Subcutaneous abdominal adipose tissue (tissue), 5 donors: Measurements from ENCODE around the gene CCT5.

Source experiments
- H3K27ac ChIP-seq: one replicate; pipeline ENCODE4 v1.7.0; 2013; ENCODE audit warnings: low read depth, mild to moderate bottlenecking, inconsistent platforms, low read length, moderate library complexity
- H3K27me3 ChIP-seq, 5 donors: one replicate each; pipeline ENCODE4 v1.7.0; 2013; ENCODE audit warnings: low read length in 5 of 5, inconsistent platforms in 1 of 5; ENCODE audit not compliant: control insufficient read depth in 5 of 5, insufficient read depth in 4 of 5
- H3K36me3 ChIP-seq, 5 donors: one replicate each; pipeline ENCODE4 v1.7.0; 2013; ENCODE audit warnings: low read length in 5 of 5; ENCODE audit not compliant: control insufficient read depth in 5 of 5, insufficient read depth in 5 of 5
- H3K4me1 ChIP-seq, 5 donors: one replicate each; pipeline ENCODE4 v1.7.0; 2013; ENCODE audit warnings: low read length in 5 of 5, mild to moderate bottlenecking in 3 of 5, moderate library complexity in 1 of 5; ENCODE audit not compliant: control insufficient read depth in 5 of 5, insufficient read depth in 5 of 5
- H3K4me3 ChIP-seq, 5 donors: one replicate each; pipeline ENCODE4 v1.7.0; 2013; ENCODE audit warnings: low read length in 5 of 5, low read depth in 1 of 5
- H3K9ac ChIP-seq, 5 donors: one replicate each; pipeline ENCODE4 v1.7.0; 2013; ENCODE audit warnings: low read length in 5 of 5, mild to moderate bottlenecking in 4 of 5, moderate library complexity in 3 of 5
- H3K9me3 ChIP-seq, 5 donors: one replicate each; pipeline ENCODE4 v1.7.0; 2013; ENCODE audit warnings: low read length in 5 of 5; ENCODE audit not compliant: control insufficient read depth in 5 of 5
- donor health status: healthy.
- donor health status: healthy.
- donor health status: healthy.
- donor health status: healthy.
- donor health status: healthy.

Gene CCT5

DNA sequence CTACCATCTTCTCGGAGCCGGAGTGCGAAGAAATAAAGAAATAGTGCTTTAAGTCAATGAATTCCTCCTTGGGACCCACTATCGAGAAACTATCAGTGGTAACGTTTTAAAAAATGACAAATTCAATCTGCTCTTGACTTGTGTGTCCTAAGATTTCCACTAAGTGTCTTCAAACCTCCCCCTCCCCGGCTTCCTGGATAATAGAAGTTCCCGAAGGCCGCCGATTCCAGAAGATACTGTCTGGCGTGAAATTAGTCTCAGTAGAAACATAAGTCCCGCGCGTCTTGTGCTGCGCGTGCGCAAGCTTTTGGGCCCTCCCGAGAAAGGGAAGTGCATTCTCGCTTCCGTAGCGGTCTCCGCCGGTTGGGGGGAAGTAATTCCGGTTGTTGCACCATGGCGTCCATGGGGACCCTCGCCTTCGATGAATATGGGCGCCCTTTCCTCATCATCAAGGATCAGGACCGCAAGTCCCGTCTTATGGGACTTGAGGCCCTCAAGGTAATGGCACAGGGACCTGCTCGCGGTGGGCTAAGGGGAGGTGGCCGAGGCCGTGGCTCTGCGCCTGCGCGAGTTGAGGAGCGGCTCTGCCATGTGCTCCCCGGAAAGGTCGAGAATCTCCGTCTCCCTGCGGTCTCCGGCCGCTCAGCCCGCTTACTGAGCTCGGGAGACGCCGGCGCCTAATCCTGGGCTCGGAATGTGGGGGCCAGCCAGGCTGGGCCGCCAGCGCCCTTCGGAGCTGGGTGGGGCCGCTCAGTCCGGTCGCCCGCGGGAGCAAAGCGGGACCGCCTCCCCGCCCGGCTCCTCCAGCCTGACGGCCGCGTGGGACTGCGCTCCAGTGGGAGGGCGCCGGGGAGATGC lies at the start of gene CCT5:
CCT5 (plus strand) TSS at position 333 of the 858 bp plus-strand sequence; CDS start at position 394, 61 bp downstream.
- H3K36me3 ChIP-seq = peaks cover 9 to 12% (median 11%) of the 10 kb centered on the region in 5 donors
- peak within 1 kb of the TSS; percentile 90 to 98 (median 98) for H3K4me3 ChIP-seq
- peak within 1 kb of the TSS; percentile 91 to 99 (median 97) for H3K9ac ChIP-seq
- H3K27me3 ChIP-seq = no peaks in the 10 kb centered on the region
- peak within 1 kb of the TSS; percentile 94 for H3K27ac ChIP-seq
- peaks cover 7 to 38% (median 31%) of the 10 kb centered on the region in 5 donors for H3K4me1 ChIP-seq
- H3K9me3 ChIP-seq = no peaks in the 10 kb centered on the region

DNA sequence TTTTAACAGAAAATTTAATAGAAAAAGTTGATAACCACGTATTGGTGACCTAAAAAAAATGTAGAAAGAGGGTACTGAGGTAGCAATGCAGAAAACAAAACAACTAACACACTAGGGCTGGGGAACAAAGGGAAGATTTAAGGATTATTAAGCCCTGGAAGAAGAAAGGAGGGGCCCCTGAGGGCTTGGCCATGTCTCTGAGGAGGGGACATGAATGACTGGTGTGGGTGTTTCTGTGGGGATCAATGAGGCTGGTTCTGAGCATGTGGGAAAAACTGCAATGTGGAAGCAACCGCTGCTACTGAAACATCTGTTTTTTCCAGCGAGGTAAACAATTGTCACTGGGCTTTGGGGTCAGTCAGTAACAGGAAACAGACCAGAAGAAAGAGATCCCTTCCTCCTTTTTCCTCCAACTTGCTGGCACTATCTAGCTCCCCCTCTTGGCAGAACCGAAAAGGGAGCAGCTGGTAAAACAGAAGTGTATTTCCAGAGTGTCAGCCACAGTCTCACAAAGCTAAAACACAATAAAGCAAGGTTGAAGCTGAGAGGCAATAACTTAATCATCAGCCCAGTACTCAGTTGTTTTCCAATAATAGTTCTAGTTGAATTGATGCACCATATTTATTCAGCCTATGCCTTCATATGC lies 48.7 kb upstream of the CCT5 start:
- no peaks in the 10 kb centered on the region for H3K36me3 ChIP-seq
- H3K27ac ChIP-seq = no peak overlapping the region
- H3K4me1 ChIP-seq = no peaks in the 10 kb centered on the region
- no peak overlapping the region for H3K4me3 ChIP-seq
- H3K9ac ChIP-seq = no peak overlapping the region
- peaks cover 7 to 18% (median 10%) of the 10 kb centered on the region in 5 donors for H3K9me3 ChIP-seq
- H3K27me3 ChIP-seq = no peaks in the 10 kb centered on the region

DNA sequence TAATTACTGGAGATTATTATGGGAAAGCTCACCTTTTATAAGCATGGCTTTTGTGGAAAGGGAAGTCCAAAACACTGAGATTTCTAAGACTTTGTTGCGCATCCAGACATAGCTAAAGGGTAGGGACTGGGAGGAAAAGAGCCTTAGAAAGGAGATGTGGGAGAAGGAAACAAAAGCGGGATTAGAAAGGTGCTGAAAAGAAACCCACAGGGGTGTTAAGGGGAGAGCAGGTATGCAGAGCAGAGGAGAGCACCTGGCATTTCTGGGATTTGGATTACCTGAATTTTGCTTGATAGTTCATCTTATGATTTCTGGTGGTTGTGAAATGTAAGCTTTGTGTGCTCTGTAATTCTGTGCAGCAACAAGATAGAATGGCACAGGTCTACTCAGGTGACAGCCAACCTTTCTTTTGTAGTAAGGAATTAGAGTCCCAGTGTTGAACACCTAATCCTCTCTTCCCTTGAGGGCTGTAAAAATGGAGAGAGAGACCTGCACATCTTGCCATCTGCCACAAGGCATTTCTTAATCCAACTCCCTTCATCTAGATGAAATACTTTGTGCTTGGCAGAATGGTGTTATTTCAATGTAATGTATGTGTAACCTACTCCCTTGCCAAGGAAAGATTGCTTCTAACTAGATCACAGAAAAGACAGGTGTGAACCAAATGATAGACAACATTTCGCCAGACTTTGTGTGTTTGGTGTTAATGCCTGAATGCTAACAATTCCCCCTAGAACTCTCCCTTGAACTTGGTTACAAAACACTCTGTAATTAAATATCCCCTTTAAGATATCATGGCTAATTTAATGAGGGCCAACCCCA lies 47.8 kb upstream of the CCT5 start:
- no peaks in the 10 kb centered on the region for H3K4me1 ChIP-seq
- no peaks in the 10 kb centered on the region for H3K27me3 ChIP-seq
- H3K27ac ChIP-seq = no peak overlapping the region
- no peak overlapping the region for H3K9ac ChIP-seq
- H3K9me3 ChIP-seq = peaks cover 6 to 12% (median 7%) of the 10 kb centered on the region in 5 donors
- H3K4me3 ChIP-seq = no peak overlapping the region
- no peaks in the 10 kb centered on the region for H3K36me3 ChIP-seq

DNA sequence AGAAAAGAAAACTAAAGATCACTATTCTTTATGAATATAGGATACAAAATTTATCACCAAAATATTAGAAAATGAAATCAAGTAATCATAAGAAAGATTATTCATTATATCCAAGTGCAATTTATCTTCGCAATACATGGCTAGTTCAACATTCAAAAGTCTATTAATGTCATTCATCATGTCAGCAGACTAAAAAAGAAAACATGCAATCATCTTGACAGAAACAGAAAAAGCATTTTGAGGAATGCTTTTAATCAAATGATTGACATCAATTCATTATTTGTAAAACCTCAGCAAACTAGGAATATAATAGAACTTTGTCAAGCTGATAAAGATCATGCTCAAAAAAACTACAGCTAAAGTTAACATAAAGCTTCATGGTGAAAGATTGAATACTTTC lies 41.1 kb upstream of the CCT5 start:
- H3K27ac ChIP-seq = no peak overlapping the region
- no peaks in the 10 kb centered on the region for H3K36me3 ChIP-seq
- H3K9me3 ChIP-seq = no peaks in the 10 kb centered on the region
- H3K4me1 ChIP-seq = no peaks in the 10 kb centered on the region
- H3K4me3 ChIP-seq = no peak overlapping the region
- H3K27me3 ChIP-seq = no peaks in the 10 kb centered on the region
- no peak overlapping the region for H3K9ac ChIP-seq

DNA sequence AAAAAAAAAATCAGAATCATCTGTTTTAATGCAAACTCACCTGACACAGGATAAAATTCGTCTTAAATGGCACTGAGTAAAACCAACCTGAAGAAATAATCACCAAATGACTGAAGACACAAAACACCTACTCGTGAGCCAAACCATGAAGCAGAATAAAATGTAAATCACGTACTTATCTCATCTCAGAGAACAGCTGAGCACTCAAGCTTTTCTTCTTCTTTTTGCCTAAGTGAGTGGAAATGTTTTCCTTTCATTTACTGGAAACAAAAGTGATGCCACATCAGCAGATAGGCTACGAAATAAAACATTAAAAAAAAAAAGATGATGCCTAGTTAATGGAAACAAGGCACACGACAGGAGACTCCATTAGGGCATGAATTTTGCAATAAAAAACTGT lies 36.8 kb upstream of the CCT5 start:
- H3K36me3 ChIP-seq = no peaks in the 10 kb centered on the region
- no peaks in the 10 kb centered on the region for H3K27me3 ChIP-seq
- H3K9ac ChIP-seq = no peak overlapping the region
- no peaks in the 10 kb centered on the region for H3K9me3 ChIP-seq
- H3K4me1 ChIP-seq = no peaks in the 10 kb centered on the region
- no peak overlapping the region for H3K27ac ChIP-seq
- no peak overlapping the region for H3K4me3 ChIP-seq

DNA sequence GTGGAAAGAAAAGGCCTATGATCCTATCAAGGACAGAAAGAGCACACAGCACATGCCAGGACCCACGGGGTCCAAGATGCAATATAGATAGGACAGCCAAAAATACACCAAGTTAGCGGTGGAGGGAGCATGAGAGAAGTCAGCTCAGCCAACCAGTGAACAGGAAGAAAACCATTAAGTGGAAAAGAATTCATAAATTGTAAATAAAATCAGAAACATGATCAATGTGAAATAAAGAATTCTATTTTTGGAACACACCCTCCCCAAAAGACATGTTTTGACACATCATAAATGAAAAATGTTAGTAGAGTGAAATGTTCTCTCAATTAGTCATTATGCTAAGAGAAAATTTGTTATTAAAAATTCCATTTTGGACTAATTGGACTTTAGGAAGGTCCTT lies 36.0 kb upstream of the CCT5 start:
- H3K27me3 ChIP-seq = no peaks in the 10 kb centered on the region
- H3K9ac ChIP-seq = no peak overlapping the region
- no peaks in the 10 kb centered on the region for H3K9me3 ChIP-seq
- H3K36me3 ChIP-seq = no peaks in the 10 kb centered on the region
- no peaks in the 10 kb centered on the region for H3K4me1 ChIP-seq
- H3K4me3 ChIP-seq = no peak overlapping the region
- H3K27ac ChIP-seq = no peak overlapping the region

DNA sequence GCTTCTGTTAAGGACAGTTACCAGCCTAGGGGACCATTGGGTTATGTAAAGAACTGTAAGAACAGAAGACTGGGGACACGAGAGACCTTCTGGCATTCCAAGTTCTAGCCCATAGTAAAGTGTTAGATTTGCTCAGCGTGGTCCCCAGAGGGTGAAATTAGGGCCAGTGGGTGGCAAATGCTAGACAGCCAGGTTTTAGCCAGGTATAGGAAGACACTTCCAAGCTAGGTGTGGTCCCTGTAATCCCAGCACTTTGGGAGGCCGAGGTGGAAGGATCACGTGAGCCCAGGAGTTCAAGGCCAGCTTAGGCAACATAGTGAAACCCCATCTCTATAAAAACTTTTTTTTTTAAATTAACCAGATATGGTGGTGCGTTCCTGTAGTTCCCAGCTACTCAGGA lies 34.7 kb upstream of the CCT5 start:
- Histone ChIP-seq H3K9me3 (no peaks in the 10 kb centered on the region), H3K27me3 (no peaks in the 10 kb centered on the region), H3K9ac (no peak overlapping the region), H3K4me1 (no peaks in the 10 kb centered on the region), H3K36me3 (no peaks in the 10 kb centered on the region), H3K4me3 (no peak overlapping the region), H3K27ac (no peak overlapping the region)

DNA sequence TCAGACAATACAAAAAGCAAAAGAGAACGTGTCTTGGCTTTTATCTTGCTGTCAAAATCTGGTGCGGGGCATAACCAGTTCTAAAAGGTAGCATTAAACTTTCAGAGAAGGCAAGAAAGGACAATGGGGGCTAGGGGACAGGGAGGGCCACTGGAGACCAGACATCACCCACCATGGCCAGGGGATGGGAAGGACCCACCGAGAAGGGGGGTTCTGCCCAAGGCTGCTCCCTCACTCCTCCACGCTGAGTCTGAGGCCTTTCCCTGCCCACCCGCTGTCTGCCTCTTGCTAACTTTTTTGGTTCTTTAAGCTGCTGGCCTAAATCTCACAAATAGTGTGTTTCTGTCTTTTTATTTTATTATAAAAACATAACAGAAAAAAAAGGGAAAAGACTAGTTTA lies 34.0 kb upstream of the CCT5 start:
- Histone ChIP-seq H3K4me1 (no peaks in the 10 kb centered on the region), H3K27me3 (no peaks in the 10 kb centered on the region), H3K36me3 (no peaks in the 10 kb centered on the region), H3K9me3 (no peaks in the 10 kb centered on the region), H3K27ac (no peak overlapping the region), H3K9ac (no peak overlapping the region), H3K4me3 (no peak overlapping the region)

DNA sequence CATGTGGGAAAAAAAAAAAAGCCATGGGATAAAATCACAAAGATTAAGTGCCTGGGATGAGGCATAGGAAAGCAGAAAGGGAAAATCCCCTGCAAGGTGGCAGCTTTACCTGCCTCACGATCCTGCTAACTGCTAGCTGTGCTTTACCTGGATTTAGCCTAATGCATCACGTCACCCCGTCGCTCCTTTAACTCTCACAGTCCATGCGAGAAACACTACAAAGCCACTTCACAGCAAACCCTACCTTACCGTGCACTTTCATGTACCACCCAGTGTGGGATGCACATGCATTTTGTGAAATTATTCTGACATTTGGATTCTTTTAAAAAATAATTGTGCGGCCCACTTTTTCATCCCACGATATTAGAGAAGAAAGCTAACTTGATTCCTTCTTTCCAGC lies 31.4 kb upstream of the CCT5 start:
- Histone ChIP-seq H3K4me1 (no peaks in the 10 kb centered on the region), H3K4me3 (no peak overlapping the region), H3K27me3 (no peaks in the 10 kb centered on the region), H3K27ac (no peak overlapping the region), H3K36me3 (peaks cover 0 to 14% (median 0%) of the 10 kb centered on the region in 5 donors), H3K9me3 (peaks cover 0 to 2% (median 0%) of the 10 kb centered on the region in 5 donors), H3K9ac (no peak overlapping the region)

DNA sequence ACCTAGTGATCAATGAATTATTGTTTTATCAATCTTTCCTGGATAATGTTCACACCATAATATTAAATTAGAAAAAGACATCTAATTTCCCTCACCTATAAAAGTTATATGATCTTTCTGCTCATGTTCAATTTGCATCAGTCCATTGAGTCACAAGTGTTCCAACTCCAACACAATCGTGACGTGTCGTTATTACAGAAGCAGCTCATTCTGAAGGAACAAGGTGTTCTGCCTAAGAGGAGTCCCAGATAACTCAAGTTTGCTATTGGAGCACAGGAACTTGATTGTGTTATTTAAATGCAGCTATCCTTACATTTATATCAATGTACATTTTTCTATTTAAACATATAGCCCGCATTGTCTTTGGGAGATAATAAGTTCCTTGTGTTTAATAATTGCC lies 31.0 kb upstream of the CCT5 start:
- H3K9me3 ChIP-seq = peaks cover 0 to 2% (median 0%) of the 10 kb centered on the region in 5 donors
- no peak overlapping the region for H3K4me3 ChIP-seq
- H3K27ac ChIP-seq = no peak overlapping the region
- H3K9ac ChIP-seq = no peak overlapping the region
- no peaks in the 10 kb centered on the region for H3K4me1 ChIP-seq
- no peaks in the 10 kb centered on the region for H3K27me3 ChIP-seq
- peaks cover 0 to 14% (median 0%) of the 10 kb centered on the region in 5 donors for H3K36me3 ChIP-seq
